DMS53 (cell line): ENCODE measurements around the gene PANX3.
"Not testable (repeated sequence)": the region's sequence is repeated elsewhere in the genome, so short reads cannot be mapped to it uniquely, and the experiment has no call there.

Experiments
- DNase-seq: peaks from one replicate; lab custom pipeline; 2025; lab: John Stamatoyannopoulos, UW

The PANX3 gene

GRCh38 chr11:124611064-124611463, at the start of gene PANX3:
Gene PANX3, plus strand, starts transcription at chr11:124611428. Its CDS starts 129 bp downstream, at chr11:124611557.
- DNase-seq = no peak

DNA sequence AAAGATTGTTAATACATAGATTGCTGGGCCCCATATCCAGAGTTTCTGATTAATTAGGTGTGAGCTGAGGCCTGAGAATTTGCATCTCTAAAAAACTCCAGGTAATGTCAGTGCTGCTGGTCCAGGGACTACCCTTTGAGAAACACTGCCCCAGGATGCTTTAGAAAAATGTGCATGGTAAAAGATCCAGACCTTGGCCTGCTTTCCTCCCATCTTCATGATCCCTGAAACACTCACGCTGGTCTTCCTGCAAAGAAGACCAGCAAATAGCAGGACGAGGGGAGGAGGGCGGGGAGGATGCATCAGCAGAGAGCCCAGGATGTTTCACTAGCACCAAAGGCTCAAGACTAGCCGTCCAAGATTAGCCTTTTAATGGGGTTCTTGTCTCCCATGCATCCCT, 41.5 kb upstream of the PANX3 start, which contains the start of gene OR8A1:
OR8A1 (plus strand) TSS at position 301 of the 400 bp plus-strand sequence. CDS start 123 bp downstream, outside the sequence.
- DNase-seq = no peak

GRCh38 chr11:124570160-124570559, 41.1 kb upstream of the PANX3 start:
- DNase-seq = no peak

DNA sequence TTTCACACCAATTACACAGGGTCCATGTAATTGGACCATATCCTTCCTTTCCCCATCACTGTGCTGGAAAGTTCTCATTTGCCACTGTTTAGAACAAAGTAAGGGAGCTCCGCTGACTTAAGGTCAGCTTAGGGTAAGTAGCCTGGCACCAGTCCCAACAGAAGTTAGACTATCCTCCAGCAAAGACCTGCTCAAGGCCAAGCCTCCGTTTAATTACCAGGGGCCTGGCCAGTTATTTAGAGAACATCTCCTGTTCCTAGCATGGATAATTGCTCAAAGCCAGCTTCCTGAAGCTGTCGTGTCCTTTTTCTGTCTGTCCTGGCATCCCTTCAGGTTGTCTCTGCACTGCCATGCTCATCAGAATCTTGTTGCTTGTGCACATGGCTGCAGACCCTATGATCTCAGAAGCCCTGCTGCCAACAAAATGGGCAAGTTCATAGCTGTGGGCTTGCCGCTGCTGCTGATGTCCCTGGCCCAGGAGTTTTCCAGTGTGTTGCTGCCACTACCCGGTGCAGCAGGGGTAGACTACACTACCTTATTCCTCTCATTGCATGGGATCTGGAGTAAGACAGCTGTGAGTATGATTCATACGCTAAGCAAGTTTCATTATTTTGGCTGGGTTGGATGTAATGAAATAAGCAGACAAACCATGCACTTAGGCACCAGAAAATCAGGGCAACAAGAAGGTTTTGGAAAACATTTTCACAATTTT, 33.4 kb upstream of the PANX3 start:
- no peak for DNase-seq

DNA sequence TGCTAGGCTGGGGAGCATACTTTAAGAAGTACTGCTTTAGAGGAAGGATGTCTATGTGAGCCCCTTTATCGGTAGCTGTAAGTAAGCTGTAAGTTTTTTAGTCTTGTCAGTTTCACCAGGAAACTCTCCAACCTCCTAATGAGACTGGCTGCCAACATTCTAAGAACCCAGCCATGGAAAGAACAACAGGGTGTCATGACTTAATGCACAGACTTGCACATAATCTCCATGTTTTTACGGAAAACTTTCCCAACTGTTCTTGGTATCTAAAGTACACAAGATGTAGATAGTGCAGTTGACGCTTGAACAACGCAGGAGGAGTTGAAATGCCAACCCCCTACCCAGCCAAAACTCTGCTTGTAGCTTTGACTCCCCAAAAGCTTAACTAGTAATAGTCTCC, 32.5 kb upstream of the PANX3 start:
- DNase-seq = no peak

DNA sequence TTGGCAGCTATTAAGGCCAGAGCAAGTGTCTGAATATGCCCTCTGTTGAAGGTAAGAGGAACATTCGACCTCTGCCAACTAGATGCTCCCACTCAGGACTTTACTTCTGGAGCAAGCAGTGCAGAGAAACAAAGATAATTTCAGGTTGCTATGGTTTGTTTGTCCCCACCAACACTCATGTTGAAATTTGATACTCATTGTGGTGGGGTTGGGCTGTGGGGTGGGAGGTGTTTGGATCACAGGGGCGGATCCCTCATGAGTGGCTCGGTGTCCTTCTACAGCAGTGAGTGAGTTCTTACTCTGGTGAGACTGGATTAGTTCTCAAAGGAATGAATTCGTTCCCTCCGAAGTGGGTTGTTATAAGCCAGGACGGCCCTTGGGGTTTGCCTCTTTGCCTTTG, 29.4 kb upstream of the PANX3 start:
- peak; percentile 23 for DNase-seq

DNA sequence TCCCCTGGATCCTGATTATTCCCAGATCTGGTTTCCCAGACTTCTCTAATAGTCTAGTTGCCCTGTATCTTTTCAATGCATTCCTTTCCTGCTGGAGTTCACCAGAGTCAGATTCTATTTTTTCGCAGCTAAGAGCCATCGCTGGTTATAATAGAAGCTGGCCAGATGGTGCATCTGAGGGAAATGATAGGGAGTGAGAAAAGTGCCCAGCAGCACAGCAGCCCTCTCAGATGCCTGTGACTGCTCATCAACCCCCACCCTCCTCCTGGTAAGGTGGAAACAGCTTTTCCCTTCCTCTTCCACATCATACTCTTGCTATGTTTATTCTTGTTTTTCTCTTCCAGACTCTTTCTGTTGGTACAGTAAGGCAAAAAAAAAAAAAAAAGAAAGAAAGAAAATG, 28.7 kb upstream of the PANX3 start:
- no peak for DNase-seq

DNA sequence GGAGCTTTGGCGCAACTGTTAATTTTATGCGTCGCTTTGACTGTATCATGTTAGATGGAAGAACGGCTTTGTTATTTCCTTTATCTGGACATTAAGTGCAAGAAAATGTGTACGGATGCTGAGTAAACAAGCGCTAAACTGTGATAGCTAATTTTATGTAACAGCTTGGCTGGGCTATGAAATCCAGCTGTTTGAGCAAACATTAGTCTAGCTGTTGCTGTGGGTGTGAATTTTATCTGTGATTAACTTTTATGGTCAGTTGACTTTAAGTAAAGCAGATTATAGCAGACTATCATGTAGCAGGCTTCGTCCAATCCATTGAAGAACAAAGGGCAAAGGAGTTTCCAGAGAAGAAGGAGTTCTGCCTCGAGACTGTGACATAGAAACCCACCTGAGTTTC, 27.4 kb upstream of the PANX3 start:
- DNase-seq = no peak

DNA sequence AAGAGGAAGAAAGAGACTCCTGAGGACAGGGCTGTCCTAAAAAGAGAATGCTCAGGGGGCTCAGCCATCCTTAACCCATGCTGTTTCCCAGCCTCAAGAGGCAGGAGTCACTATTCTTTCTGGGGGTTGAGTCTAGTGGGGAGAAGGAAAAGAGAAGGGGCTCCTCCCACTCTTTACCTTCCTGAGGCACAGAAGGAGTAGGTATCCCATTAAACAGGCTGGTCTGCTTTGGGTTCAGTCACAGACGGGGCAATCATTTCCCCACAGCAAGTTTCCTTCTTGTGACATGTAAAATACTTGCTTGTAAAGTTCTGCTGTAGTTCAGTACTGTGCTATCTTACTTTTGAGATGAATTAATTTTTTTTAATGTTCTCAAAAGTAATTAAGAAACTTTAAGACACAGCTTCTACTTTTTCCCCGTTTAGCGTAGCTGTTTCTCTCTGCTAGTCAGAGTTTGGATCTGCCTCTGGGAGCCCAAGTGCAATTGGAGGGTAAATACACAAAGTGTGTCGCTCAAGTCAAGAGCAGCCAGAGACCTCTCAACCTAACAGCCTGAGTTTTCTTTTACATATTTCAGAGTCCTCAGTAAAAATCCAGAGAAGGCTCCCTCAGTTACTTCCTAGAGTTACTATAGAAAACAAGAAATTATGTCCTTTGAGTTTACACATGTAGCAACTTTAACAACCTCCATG, 26.4 kb upstream of the PANX3 start:
- DNase-seq = no peak

DNA sequence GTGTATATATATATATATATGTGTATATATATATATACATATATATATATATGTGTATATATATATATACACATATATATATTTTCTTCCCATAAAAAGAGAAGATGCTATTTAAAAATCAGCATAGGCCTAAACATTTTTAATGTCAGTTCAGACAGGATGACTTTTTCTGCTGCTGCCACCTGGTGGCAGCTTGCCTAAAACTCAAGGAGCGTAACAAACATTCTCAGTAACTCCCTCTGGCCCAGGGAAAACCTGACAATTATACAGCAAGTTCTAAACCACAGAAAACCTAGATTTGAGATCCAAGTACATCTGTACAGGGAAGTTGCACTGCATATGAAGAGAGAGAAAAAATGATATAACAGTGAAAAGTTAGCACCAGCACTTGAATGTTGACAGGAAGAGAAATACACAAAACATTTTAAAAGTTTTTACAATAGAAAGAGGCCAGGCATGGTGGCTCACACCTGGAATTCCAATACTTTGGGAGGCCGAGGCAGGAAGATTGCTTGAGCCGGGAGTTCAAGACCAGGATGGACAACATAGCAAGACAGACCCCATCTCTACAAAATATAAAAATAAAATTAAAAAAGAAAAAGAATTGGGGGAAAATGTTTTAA, 24.9 kb upstream of the PANX3 start:
- peak; percentile 80 for DNase-seq

DNA sequence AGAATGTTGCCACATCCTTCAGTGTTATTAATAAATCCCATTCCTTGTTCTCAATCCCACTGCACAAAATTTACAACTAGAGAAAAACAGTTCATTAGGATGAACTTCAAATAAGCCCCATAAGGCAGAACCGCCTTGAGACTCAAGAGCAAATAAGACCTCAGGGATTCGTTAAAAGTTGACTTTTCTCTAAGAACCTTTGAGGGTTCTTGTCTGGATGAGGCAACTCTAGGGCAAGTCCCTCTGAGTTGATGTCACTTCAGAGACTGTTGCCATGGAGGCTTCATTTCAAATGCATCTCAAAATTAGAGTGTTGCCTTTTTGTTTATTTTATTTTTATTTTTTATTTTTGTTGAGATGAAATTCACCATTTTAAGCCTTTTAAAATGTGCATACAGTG, 19.8 kb upstream of the PANX3 start:
- DNase-seq = no peak

- no peak for DNase-seq
Observed at GRCh38 chr11:124592627-124593026, 18.6 kb upstream of the PANX3 start.

DNA sequence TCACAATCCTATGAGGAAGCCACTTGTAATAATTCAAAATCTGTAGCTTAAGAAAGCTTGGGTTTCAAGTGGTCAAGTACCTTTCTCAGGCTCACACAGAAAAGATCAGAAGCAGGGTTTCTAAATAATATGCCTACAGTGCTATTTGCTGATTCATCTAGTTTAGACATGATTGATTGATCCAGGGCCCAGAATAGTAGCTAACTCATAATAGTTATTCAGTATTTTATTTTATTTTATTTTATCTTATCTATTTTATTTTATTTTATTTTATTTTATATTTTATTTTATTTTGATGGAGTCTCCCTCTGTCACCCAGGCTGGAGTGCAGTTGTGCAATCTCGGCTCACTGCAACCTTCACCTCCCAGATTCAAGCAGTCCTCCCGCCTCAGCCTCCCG, 15.9 kb upstream of the PANX3 start:
- DNase-seq = no peak

DNA sequence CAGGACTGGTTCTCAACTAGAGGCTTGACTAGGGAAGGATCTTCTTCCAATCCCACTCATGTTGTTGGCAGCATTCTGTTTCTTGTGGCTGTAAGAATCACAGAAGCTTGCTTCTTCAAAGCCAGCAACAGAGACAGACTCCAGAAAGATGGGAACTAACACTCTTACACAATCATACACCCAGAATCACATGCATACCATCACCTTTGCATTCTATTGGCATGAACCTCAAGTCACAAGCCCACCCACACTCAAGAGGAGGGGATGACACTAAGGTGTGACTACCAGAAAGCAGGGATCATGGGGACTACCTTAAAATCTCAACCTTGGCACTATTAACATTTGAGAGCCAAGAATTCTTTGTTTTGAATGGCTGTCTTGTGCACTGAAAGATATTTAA, 13.6 kb upstream of the PANX3 start:
- no peak for DNase-seq

GRCh38 chr11:124600621-124601320, 10.5 kb upstream of the PANX3 start:
- DNase-seq = no peak

DNA sequence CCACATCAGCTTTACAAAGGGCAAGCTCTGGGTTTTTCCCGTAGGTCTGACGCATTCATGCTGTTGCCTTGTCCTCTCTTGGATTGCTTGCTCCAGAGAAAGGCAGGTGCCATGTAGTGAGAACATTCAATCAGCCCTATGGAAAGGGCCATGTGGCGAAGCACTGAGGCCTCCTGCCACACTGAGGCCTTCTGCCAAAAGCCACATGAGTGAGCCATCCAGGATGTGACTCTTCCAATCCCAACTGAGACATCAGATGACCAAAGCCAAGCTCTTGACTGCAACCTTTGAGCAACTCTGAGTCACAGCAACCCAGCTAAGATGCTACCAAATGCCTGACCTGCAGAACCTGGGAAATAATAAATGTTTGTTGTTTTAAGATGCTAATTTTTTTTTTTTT, 9.0 kb upstream of the PANX3 start:
- peak; percentile 27 for DNase-seq

- DNase-seq = not testable (repeated sequence)
Observed at GRCh38 chr11:124602723-124603122, 8.5 kb upstream of the PANX3 start.

- DNase-seq = peak; percentile 89
Observed at GRCh38 chr11:124605719-124606118, 5.5 kb upstream of the PANX3 start.

DNA sequence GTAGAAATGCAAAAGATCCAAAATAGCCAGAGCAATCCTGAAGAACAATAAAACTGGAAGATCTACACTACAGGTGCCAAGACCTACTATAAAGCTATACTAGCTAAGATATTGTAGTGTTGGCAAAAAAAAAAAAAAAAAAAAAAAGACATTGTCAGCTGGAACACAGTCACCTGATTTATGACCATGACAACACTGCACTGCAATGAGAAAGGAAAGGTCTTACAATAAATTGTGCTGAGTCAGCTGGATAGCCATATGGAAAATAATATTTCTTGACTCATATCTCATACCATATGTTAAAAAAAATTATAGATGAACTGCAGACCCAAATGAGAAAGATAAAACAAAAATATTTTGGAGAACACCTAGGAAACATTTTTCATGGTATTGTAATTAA, 3.1 kb upstream of the PANX3 start:
- peak; percentile 68 for DNase-seq

DNA sequence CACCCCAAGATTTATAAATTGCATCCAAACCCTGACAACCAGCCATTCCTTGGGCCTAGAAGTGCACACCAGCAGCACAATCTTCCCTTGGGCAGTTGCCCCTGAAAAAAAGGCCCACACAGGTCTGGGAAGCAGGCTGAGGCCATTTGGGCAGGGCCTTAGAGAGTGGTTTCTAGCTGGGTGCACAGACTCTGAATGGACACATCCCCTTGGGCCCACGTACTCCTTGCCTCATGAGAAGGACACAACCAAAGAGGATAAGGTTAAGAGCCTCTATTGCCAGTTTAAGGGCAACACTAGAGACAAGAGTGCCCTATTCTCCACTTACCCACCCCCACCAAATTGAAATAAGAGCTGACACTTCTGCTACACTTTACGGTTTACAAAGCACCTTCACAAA, 933 bp upstream of the PANX3 start:
- DNase-seq = no peak

- peak; percentile 21 for DNase-seq
Observed at GRCh38 chr11:124612045-124612444, 817 bp downstream of the PANX3 start.

- no peak for DNase-seq
Observed at GRCh38 chr11:124612567-124613246, 1.5 kb downstream of the PANX3 start.
